HG03460 (cell line): ENCODE measurements around the gene OR10X1.

ENCODE experiments used
- ATAC-seq: cut with Tn5 transposase; IDR thresholded peaks from one replicate; pipeline ENCODE4 v1.9.1; 2021; ENCODE audit not compliant: unreplicated experiment

Gene OR10X1, protein sequence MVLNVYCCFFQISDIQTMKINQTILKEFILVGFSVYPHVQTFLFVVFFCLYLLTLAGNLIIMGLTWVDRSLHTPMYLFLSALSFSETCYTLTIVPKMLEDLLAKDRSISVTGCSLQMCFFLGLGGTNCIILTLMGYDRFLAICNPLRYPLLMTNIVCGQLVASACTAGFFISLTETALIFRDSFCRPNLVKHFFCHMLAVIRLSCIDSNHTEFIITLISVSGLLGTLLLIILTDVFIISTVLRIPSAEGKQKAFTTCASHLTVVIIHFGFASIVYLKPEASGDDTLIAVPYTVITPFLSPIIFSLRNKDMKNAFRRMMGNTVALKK

GRCh38 chr1:158579733-158580132 lies at the start of gene OR10X1:
TSS of gene OR10X1 (minus strand) at chr1:158579899. CDS start at chr1:158579899, 0 bp downstream.
- ATAC-seq: no peak

DNA sequence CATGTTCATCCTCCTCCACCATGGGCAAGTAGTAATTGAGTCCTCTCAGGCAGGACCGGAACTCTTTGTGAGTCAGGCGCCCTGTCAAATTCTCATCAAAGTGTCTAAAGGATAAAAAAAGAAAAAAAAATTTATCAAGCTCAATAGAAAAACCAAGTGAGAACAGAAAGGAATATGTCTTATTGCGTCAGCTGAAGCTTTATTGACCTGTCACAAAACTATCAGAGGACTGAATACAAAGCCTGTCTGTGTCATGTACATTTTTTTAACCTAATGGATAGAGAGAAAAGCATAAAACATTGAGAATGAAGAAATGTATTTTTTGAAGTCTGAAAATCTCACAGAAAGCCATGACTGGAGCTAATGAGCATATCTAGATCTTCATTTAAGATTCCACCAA lies 34.1 kb upstream of the OR10X1 start:
- ATAC-seq: no peak

GRCh38 chr1:158611916-158612315 lies 32.2 kb upstream of the OR10X1 start:
- ATAC-seq: no peak

GRCh38 chr1:158607296-158607695 lies 27.6 kb upstream of the OR10X1 start:
- ATAC-seq: no peak

- ATAC-seq: no peak
These were observed 25.3 kb upstream of the OR10X1 start, which contains the start of gene OR10Z1 for GRCh38 chr1:158604968-158605367. TSS of gene OR10Z1 (plus strand) at chr1:158605268. CDS start at chr1:158606439, 1,171 bp downstream.

DNA sequence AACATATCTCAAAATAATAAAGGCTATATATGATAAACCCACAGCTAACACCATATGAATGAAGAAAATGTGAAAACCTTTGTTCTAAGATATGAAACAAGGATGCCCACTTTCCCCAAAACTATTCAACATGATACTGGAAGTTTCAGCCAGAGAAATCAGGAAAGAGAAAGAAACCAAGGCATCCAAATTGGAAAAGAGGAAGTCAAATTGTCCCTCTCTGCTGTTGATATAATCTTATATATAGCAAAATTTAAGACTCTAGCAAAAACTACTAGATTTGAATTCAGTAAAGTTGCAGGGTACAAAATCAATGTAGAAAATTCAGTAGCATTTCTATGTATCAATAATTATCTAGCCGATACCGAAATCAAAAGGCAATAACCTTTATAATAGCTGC lies 21.0 kb upstream of the OR10X1 start:
- ATAC-seq: no peak

DNA sequence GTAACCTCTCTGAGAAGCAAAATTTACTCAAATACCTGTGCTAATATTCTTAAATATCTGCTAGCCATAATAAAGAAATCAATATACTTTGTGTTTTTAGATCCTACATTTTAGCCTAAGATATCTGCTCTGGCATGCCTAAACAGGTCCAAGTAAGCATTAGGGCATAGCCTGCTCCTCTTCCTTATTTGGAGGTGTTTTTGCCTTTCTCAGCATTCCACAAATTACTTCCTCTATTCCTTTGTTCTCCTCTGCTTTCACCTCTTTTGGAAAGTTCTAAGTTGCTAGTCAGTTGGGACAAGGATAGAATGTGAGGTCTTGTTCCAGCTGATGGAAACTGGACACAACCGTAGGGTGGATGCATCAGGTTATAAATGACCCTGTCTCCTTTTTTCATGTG lies 7.2 kb upstream of the OR10X1 start:
- no peak for ATAC-seq

DNA sequence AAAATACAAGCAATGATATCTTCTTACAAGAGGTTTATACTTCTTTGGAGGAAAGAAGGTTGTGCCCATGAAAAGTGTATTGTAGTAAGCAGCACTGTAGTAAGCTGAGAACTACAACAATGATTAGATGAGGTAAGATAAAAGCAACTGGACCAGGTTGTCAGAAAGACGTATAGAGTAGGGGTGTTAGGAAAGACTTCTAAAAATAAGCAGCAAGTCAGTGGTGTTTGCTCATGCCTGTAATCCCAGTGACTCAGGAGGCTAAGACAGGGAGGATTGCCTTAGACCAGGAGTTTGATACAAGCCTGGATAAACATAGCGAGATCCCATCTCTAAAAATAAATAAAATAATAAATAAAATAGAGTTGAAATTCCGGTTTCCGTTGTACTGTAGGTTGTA lies 4.3 kb upstream of the OR10X1 start:
- ATAC-seq: no peak

GRCh38 chr1:158577561-158577960 lies 2.1 kb downstream of the OR10X1 start:
- no peak for ATAC-seq

DNA sequence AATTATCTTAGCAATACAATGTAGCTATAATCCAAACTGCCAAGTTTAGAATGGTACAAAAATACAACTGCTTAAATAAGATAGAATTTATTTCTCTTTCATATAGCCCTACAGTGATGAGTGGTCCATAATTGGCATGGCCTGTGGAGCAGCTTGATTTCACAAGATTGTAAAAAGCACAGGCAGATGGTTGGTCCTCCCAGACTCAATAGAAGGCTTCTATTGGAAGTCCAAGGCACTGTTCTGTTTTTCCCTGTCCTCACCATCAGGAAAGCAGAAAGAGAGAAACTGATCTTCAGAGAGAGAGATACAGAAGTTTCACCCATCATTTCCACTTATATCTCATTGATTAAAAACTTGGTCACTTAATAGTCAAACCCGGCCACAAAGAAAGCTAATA lies 7.5 kb downstream of the OR10X1 start:
- ATAC-seq: no peak

GRCh38 chr1:158570480-158570879 lies 9.2 kb downstream of the OR10X1 start, which contains the start of gene OR6P1:
TSS of gene OR6P1 (minus strand) at chr1:158570580. CDS start at chr1:158563604, 6,976 bp downstream.
- ATAC-seq: no peak

DNA sequence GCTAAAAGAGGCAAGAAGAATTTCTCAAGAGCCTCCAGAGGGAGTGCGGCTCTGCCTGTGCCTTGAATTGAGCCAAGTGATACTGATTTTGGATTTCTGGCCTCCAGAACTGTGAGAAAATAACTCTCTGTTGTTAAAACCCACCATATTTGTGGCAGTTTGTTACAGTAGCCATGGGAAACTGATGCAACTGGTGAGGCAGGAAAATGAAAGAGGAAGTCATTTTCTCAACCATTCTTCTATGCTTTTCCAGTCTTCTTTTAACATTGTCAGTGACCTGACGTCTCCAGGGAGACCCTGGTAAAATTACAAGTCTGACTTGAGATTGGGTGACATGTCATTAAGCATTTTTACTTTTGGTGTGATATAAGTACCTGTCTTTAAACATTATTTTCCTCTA lies 15.1 kb downstream of the OR10X1 start:
- ATAC-seq: no peak

DNA sequence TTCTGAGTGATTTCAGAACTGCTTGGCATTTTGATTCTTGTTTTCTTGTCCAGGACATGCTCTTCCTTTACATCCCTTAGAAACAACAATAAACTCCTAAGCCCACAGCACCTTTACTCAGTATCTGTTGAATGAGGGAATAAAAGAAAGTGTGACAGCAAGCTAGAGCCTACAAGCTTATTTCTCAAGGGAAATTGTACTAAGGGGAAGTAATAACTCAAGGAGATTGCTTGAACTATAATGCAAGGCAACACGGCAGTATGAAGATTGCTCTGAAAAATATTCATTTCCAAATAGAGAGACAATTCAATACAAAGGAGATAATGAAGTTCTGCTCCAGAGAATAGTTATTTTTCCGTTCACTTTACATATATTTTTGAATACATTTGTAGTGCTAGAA lies 15.8 kb downstream of the OR10X1 start:
- ATAC-seq: no peak

DNA sequence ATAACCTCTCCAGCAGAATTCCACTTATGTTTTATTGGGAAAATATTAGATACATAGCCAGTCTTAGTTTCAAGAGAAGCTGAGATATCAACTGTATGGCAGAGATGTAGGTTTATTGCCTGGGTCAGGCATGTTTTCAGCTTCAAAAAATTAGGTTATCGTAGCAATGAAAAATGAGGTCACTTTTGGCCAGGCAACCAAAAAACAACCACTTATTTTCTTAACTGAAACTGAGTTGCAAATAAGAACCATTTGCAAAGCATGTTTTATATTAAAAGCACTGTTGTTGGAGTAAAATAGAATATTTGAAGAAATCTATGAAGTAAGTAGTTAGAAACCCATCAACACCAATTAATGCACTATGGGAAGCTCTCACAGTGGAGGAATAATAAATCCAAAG lies 20.0 kb downstream of the OR10X1 start:
- ATAC-seq: no peak

GRCh38 chr1:158554352-158554751 lies 25.3 kb downstream of the OR10X1 start, which contains the start of gene OR6Y1:
TSS of gene OR6Y1 (minus strand) at chr1:158554405. CDS start at chr1:158548105, 6,300 bp downstream.
- no peak for ATAC-seq

- ATAC-seq: no peak
These were observed 27.4 kb downstream of the OR10X1 start for GRCh38 chr1:158552296-158552695.

- ATAC-seq: no peak
These were observed 32.2 kb downstream of the OR10X1 start for GRCh38 chr1:158547533-158547932.

DNA sequence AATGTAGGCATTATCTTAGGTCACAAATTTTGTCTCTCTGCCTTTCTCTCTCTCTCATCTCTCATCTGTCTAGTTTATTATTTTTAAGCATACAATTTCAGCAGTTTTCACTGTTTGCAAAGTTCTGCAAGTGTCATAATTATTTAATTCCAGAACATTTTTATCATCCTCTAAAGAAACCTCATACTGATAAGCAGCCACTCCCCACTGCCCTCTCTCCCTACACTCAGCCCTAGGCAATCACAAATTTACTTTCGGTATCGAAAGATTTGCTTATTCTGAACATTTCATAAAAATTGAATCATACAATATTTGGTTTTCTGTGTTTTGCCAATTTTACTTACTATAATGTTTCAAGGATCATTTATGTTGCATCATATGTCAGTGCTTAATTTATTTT lies 42.1 kb downstream of the OR10X1 start:
- ATAC-seq: no peak

- ATAC-seq: no peak
These were observed 45.2 kb downstream of the OR10X1 start for GRCh38 chr1:158534496-158534895.
